ENCODE data around the gene CTNNAL1. TPM values are rescaled to one million over a fixed set of nuclear protein-coding genes. Genes with fewer than 3 reads are reported as not detected.

The CTNNAL1 gene
- total RNA-seq, 1 experiment from 2014 or later = 85.6 TPM

GRCh38 chr9:109020581-109021511 is 7.5 kb upstream of the CTNNAL1 start:
- no peak overlapping the region for H3K27ac Mint-ChIP-seq (ENCODE audit: low read depth, unreplicated experiment)
- CTCF ChIA-PET = interaction anchor here (0.5 to 0.7 kb wide), 3 partner anchors 92 to 108 kb away, joined by 3 to 4 read pairs (median 3); no protein-coding TSS in a partner anchor

GRCh38 chr9:109020113-109020512 is 6.8 kb upstream of the CTNNAL1 start:
- intact Hi-C loops (cut with micrococcal nuclease) = no loop called here
- no peaks in the 10 kb centered on the region for H3K4me1 Mint-ChIP-seq (ENCODE audit: insufficient read depth, unreplicated experiment)
- BruUV-seq (replicated peaks) = no TSS peak
- no peak overlapping the region for H3K4me3 Mint-ChIP-seq (ENCODE audit: unreplicated experiment)
- no peaks in the 10 kb centered on the region for H3K9me3 Mint-ChIP-seq (ENCODE audit: unreplicated experiment)
- POLR2A ChIA-PET = interaction anchor here (1.3 kb wide), 1 partner anchor 10 kb away, joined by 4 read pairs; no protein-coding TSS in a partner anchor
- no peak for DNase-seq (ENCODE audit: unreplicated experiment)
- CTCF ChIA-PET = interaction anchor here (0.6 to 0.7 kb wide), 2 partner anchors 108 to 555 kb away, joined by 3 read pairs; no protein-coding TSS in a partner anchor
- TF ChIP-seq CTCF (IDR thresholded peaks at IDR 0.05; ENCODE audit: unreplicated experiment) = no peak
- H3K27me3 Mint-ChIP-seq (ENCODE audit: insufficient read depth, unreplicated experiment) = no peaks in the 10 kb centered on the region
- peaks cover 44% of the 10 kb centered on the region for H3K36me3 Mint-ChIP-seq (ENCODE audit: insufficient read depth, unreplicated experiment)
- no peak overlapping the region for H3K27ac Mint-ChIP-seq (ENCODE audit: low read depth, unreplicated experiment)

More at GRCh38 chr9:109020581-109021511, 7.5 kb upstream of the CTNNAL1 start:
- intact Hi-C loops (cut with micrococcal nuclease) = no loop called here
- Mint-ChIP-seq H3K4me3 (ENCODE audit: unreplicated experiment) (no peak overlapping the region), H3K27me3 (ENCODE audit: insufficient read depth, unreplicated experiment) (no peaks in the 10 kb centered on the region), H3K4me1 (ENCODE audit: insufficient read depth, unreplicated experiment) (no peaks in the 10 kb centered on the region), H3K36me3 (ENCODE audit: insufficient read depth, unreplicated experiment) (peaks cover 46% of the 10 kb centered on the region), H3K9me3 (ENCODE audit: unreplicated experiment) (no peaks in the 10 kb centered on the region)
- no TSS peak for BruUV-seq (replicated peaks)
- no peak for DNase-seq (ENCODE audit: unreplicated experiment)
- POLR2A ChIA-PET = interaction anchor here (0.7 to 1.3 kb wide), 3 partner anchors 9 to 44 kb away, joined by 3 to 4 read pairs (median 3); no protein-coding TSS in a partner anchor
- TF ChIP-seq CTCF (IDR thresholded peaks at IDR 0.05; ENCODE audit: unreplicated experiment) = no peak

GRCh38 chr9:109019420-109019819 is 6.1 kb upstream of the CTNNAL1 start:
- Mint-ChIP-seq H3K9me3 (ENCODE audit: unreplicated experiment) (no peaks in the 10 kb centered on the region), H3K27ac (ENCODE audit: low read depth, unreplicated experiment) (no peak overlapping the region), H3K27me3 (ENCODE audit: insufficient read depth, unreplicated experiment) (no peaks in the 10 kb centered on the region), H3K4me3 (ENCODE audit: unreplicated experiment) (no peak overlapping the region), H3K36me3 (ENCODE audit: insufficient read depth, unreplicated experiment) (peaks cover 44% of the 10 kb centered on the region), H3K4me1 (ENCODE audit: insufficient read depth, unreplicated experiment) (peaks cover 6% of the 10 kb centered on the region)
- intact Hi-C loops (cut with micrococcal nuclease) = no loop called here
- POLR2A ChIA-PET = interaction anchor here (1.3 kb wide), 1 partner anchor 9 kb away, joined by 4 read pairs; no protein-coding TSS in a partner anchor
- no peak for TF ChIP-seq CTCF (IDR thresholded peaks at IDR 0.05; ENCODE audit: unreplicated experiment)
- DNase-seq (ENCODE audit: unreplicated experiment) = no peak
- BruUV-seq (replicated peaks) = TSS peak; percentile 12
- CTCF ChIA-PET = no interaction called here

- Mint-ChIP-seq H3K36me3 (ENCODE audit: insufficient read depth, unreplicated experiment) (peaks cover 55% of the 10 kb centered on the region), H3K27ac (ENCODE audit: low read depth, unreplicated experiment) (no peak overlapping the region), H3K4me1 (ENCODE audit: insufficient read depth, unreplicated experiment) (peaks cover 6% of the 10 kb centered on the region), H3K9me3 (ENCODE audit: unreplicated experiment) (no peaks in the 10 kb centered on the region), H3K27me3 (ENCODE audit: insufficient read depth, unreplicated experiment) (no peaks in the 10 kb centered on the region), H3K4me3 (ENCODE audit: unreplicated experiment) (no peak overlapping the region)
- DNase-seq (ENCODE audit: unreplicated experiment) = no peak
- no TSS peak for BruUV-seq (replicated peaks)
- POLR2A ChIA-PET = interaction anchor here (0.7 to 0.8 kb wide), 2 partner anchors 16 to 79 kb away, joined by 3 read pairs; no protein-coding TSS in a partner anchor
- intact Hi-C loops (cut with micrococcal nuclease) = no loop called here
- no peak for TF ChIP-seq CTCF (IDR thresholded peaks at IDR 0.05; ENCODE audit: unreplicated experiment)
- CTCF ChIA-PET = interaction anchor here (0.6 to 0.9 kb wide), 2 partner anchors 12 to 204 kb away, joined by 3 read pairs; no protein-coding TSS in a partner anchor
Observed at GRCh38 chr9:109017493-109017892, 4.2 kb upstream of the CTNNAL1 start.
